ENCODE data around the gene CDH1.

CDH1 gene

DNA sequence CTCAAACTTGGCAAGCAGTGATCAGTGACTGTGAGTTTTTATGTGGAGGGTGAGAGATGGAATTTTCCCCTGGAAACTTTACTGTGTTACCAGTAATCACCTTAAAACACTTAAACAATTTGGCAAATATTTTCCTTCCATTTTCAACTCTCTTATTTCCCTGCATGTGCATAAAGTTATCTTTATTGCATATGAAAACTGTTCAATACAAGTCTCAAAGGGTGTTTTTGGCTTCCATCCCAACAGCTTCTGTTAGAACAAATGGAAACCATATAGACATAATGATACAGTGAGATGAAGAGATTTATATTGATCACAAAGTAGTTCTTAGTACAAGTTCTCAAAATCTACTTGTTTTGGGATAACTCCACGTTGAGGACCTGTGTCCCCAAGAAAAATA is 69.9 kb downstream of the CDH1 start:
- no CpG with 5 or more reads among the region's 1 CpG for WGBS, 2 donors (ENCODE audit: extremely low coverage in 2 of 2, insufficient read length in 2 of 2, insufficient replicate concordance in 1 of 2)
- Histone ChIP-seq H3K18ac (ENCODE audit: low read length) (no peak overlapping the region), H2BK5ac (ENCODE audit: low read length) (no peak overlapping the region), H3K4ac (ENCODE audit: low read length) (no peak overlapping the region), H2BK120ac (ENCODE audit: low read depth, low read length) (no peak overlapping the region), H4K91ac (ENCODE audit: low read depth, low read length, poor library complexity) (no peak overlapping the region), H2AK5ac (ENCODE audit: low read depth, low read length) (no peak overlapping the region), H2BK12ac (ENCODE audit: low read length) (no peak overlapping the region), H2AFZ (ENCODE audit: low read length) (no peak overlapping the region), H3K9ac (ENCODE audit: low read depth, low read length, poor library complexity) (no peak overlapping the region), H4K8ac (ENCODE audit: low read depth, low read length) (no peak overlapping the region), H3K79me1 (ENCODE audit: low read depth, low read length) (no peaks in the 10 kb centered on the region), H3K9me3 (replicated peaks in 1 of 2; ENCODE audit: control insufficient read depth in 2 of 2, insufficient read depth in 1 of 2, low read depth in 1 of 2, low read length in 2 of 2) (peaks cover 0 to 4% of the 10 kb centered on the region in 2 donors), H2BK15ac (ENCODE audit: low read length) (no peak overlapping the region), H3K27me3 (ENCODE audit: control insufficient read depth in 3 of 3, insufficient read depth in 3 of 3, low read depth in 1 of 3, low read length in 3 of 3) (no peaks in the 10 kb centered on the region), H3K27ac (replicated peaks; ENCODE audit: low read length) (no peak overlapping the region), H3K14ac (ENCODE audit: low read length) (no peak overlapping the region), H3K4me1 (ENCODE audit: control insufficient read depth in 2 of 2, insufficient read depth in 1 of 2, low read depth in 1 of 2, low read length in 2 of 2) (peaks cover 0 to 4% of the 10 kb centered on the region in 2 donors), H3K36me3 (replicated peaks in 1 of 2; ENCODE audit: control insufficient read depth in 2 of 2, insufficient read depth in 2 of 2, low read length in 2 of 2) (no peaks in the 10 kb centered on the region), H3K4me2 (ENCODE audit: insufficient read depth, low read length, poor library complexity, severe bottlenecking) (no peak overlapping the region), H3K23ac (ENCODE audit: low read depth, low read length, poor library complexity) (no peak overlapping the region), H3K4me3 (ENCODE audit: low read length in 2 of 2) (no peak overlapping the region)
- DNase-seq (ENCODE audit: low spot score): no peak

GRCh38 chr16:68814516-68814915 is 77.4 kb downstream of the CDH1 start:
- H2AFZ ChIP-seq (ENCODE audit: low read length): no peak overlapping the region
- no peak overlapping the region for H2AK5ac ChIP-seq (ENCODE audit: low read depth, low read length)
- H3K27ac ChIP-seq (replicated peaks; ENCODE audit: low read length): no peak overlapping the region
- H3K4me3 ChIP-seq (ENCODE audit: low read length in 2 of 2): no peak overlapping the region
- H3K4me1 ChIP-seq (ENCODE audit: control insufficient read depth in 2 of 2, insufficient read depth in 1 of 2, low read depth in 1 of 2, low read length in 2 of 2): peaks cover 0 to 4% of the 10 kb centered on the region in 2 donors
- no peak overlapping the region for H4K91ac ChIP-seq (ENCODE audit: low read depth, low read length, poor library complexity)
- no peaks in the 10 kb centered on the region for H3K27me3 ChIP-seq (ENCODE audit: control insufficient read depth in 3 of 3, insufficient read depth in 3 of 3, low read depth in 1 of 3, low read length in 3 of 3)
- H3K4me2 ChIP-seq (ENCODE audit: insufficient read depth, low read length, poor library complexity, severe bottlenecking): no peak overlapping the region
- no peak for DNase-seq (ENCODE audit: low spot score)
- H3K18ac ChIP-seq (ENCODE audit: low read length): no peak overlapping the region
- H3K36me3 ChIP-seq (replicated peaks in 1 of 2; ENCODE audit: control insufficient read depth in 2 of 2, insufficient read depth in 2 of 2, low read length in 2 of 2): no peaks in the 10 kb centered on the region
- H3K4ac ChIP-seq (ENCODE audit: low read length): no peak overlapping the region
- H2BK120ac ChIP-seq (ENCODE audit: low read depth, low read length): no peak overlapping the region
- H3K79me1 ChIP-seq (ENCODE audit: low read depth, low read length): no peaks in the 10 kb centered on the region
- H3K9ac ChIP-seq (ENCODE audit: low read depth, low read length, poor library complexity): no peak overlapping the region
- peaks cover 0 to 4% of the 10 kb centered on the region in 2 donors for H3K9me3 ChIP-seq (replicated peaks in 1 of 2; ENCODE audit: control insufficient read depth in 2 of 2, insufficient read depth in 1 of 2, low read depth in 1 of 2, low read length in 2 of 2)
- no peak overlapping the region for H2BK15ac ChIP-seq (ENCODE audit: low read length)
- no peak overlapping the region for H3K14ac ChIP-seq (ENCODE audit: low read length)
- no peak overlapping the region for H4K8ac ChIP-seq (ENCODE audit: low read depth, low read length)
- no peak overlapping the region for H2BK12ac ChIP-seq (ENCODE audit: low read length)
- no peak overlapping the region for H3K23ac ChIP-seq (ENCODE audit: low read depth, low read length, poor library complexity)
- no CpG with 5 or more reads among the region's 3 CpGs for WGBS, 2 donors (ENCODE audit: extremely low coverage in 2 of 2, insufficient read length in 2 of 2, insufficient replicate concordance in 1 of 2)
- no peak overlapping the region for H2BK5ac ChIP-seq (ENCODE audit: low read length)

DNA sequence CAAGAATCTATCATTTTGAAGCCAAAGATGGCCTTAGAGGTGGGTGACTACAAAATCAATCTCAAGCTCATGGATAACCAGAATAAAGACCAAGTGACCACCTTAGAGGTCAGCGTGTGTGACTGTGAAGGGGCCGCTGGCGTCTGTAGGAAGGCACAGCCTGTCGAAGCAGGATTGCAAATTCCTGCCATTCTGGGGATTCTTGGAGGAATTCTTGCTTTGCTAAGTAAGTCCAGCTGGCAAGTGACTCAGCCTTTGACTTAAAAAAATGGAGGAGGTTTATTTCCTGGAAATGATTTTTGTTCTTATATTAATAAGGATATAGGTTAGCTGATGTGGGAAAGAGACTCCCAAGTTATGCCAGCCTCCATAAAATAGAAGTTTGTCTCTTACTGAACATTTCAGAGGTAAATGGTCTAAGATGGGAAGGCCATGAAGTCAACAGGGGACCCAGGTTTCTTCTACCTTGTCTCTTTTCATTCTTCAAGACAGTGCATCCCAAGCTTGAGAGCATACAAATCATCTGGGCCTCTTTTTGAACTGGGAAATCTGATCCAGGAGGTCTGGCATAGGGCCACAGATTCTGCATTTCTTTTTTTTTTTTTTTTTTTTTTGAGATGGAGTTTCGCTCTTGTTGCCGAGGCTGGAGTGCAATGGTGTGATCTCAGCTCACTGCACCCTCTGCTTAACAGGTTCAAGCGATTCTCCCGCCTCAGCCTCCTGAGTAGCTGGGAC is 86.5 kb downstream of the CDH1 start:
- no peaks in the 10 kb centered on the region for H3K79me1 ChIP-seq (ENCODE audit: low read depth, low read length)
- H3K14ac ChIP-seq (ENCODE audit: low read length): no peak overlapping the region
- no peak overlapping the region for H4K8ac ChIP-seq (ENCODE audit: low read depth, low read length)
- no peak for DNase-seq (ENCODE audit: low spot score)
- no peak overlapping the region for H3K9ac ChIP-seq (ENCODE audit: low read depth, low read length, poor library complexity)
- no peak overlapping the region for H2BK12ac ChIP-seq (ENCODE audit: low read length)
- no peak overlapping the region for H3K4me3 ChIP-seq (ENCODE audit: low read length in 2 of 2)
- no peak overlapping the region for H3K23ac ChIP-seq (ENCODE audit: low read depth, low read length, poor library complexity)
- no peak overlapping the region for H2BK5ac ChIP-seq (ENCODE audit: low read length)
- H2AK5ac ChIP-seq (ENCODE audit: low read depth, low read length): no peak overlapping the region
- no peak overlapping the region for H2BK120ac ChIP-seq (ENCODE audit: low read depth, low read length)
- H2AFZ ChIP-seq (ENCODE audit: low read length): no peak overlapping the region
- H4K91ac ChIP-seq (ENCODE audit: low read depth, low read length, poor library complexity): no peak overlapping the region
- no peak overlapping the region for H2BK15ac ChIP-seq (ENCODE audit: low read length)
- H3K27me3 ChIP-seq (ENCODE audit: control insufficient read depth in 3 of 3, insufficient read depth in 3 of 3, low read depth in 1 of 3, low read length in 3 of 3): peaks cover 0 to 8% (median 2%) of the 10 kb centered on the region in 3 experiments
- H3K4ac ChIP-seq (ENCODE audit: low read length): no peak overlapping the region
- no CpG with 5 or more reads among the region's 8 CpGs for WGBS, 2 donors (ENCODE audit: extremely low coverage in 2 of 2, insufficient read length in 2 of 2, insufficient replicate concordance in 1 of 2)
- H3K18ac ChIP-seq (ENCODE audit: low read length): no peak overlapping the region
- H3K4me2 ChIP-seq (ENCODE audit: insufficient read depth, low read length, poor library complexity, severe bottlenecking): no peak overlapping the region
- H3K27ac ChIP-seq (replicated peaks; ENCODE audit: low read length): no peak overlapping the region
- no peaks in the 10 kb centered on the region for H3K36me3 ChIP-seq (replicated peaks in 1 of 2; ENCODE audit: control insufficient read depth in 2 of 2, insufficient read depth in 2 of 2, low read length in 2 of 2)
- H3K4me1 ChIP-seq (ENCODE audit: control insufficient read depth in 2 of 2, insufficient read depth in 1 of 2, low read depth in 1 of 2, low read length in 2 of 2): no peaks in the 10 kb centered on the region
- H3K9me3 ChIP-seq (replicated peaks in 1 of 2; ENCODE audit: control insufficient read depth in 2 of 2, insufficient read depth in 1 of 2, low read depth in 1 of 2, low read length in 2 of 2): peaks cover 4% of the 10 kb centered on the region in 2 donors

DNA sequence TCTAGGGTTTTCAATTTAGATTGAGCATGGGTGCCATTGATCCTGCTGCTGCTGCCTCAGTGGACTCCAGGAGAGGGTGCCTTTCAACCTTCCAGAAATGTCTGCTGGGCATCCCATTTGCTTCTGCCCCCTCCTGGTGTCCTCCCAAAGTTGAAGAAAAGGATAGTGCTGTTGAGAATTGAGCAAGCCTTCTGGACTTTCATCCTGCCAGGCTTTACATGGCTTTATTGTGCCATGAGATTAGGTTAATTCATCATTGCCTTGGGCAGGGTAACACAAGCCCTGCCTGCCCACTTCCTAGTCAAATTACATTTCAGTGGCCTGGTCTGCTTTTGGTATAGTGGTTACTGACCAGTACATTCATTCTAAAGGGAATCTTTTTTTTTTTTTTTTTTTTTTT is 88.3 kb downstream of the CDH1 start:
- H3K4ac ChIP-seq (ENCODE audit: low read length): no peak overlapping the region
- no peak overlapping the region for H3K27ac ChIP-seq (replicated peaks; ENCODE audit: low read length)
- H4K8ac ChIP-seq (ENCODE audit: low read depth, low read length): no peak overlapping the region
- H3K4me2 ChIP-seq (ENCODE audit: insufficient read depth, low read length, poor library complexity, severe bottlenecking): no peak overlapping the region
- H2BK120ac ChIP-seq (ENCODE audit: low read depth, low read length): no peak overlapping the region
- H3K18ac ChIP-seq (ENCODE audit: low read length): no peak overlapping the region
- no peak overlapping the region for H3K9ac ChIP-seq (ENCODE audit: low read depth, low read length, poor library complexity)
- H3K36me3 ChIP-seq (replicated peaks in 1 of 2; ENCODE audit: control insufficient read depth in 2 of 2, insufficient read depth in 2 of 2, low read length in 2 of 2): no peaks in the 10 kb centered on the region
- no peak overlapping the region for H2BK5ac ChIP-seq (ENCODE audit: low read length)
- H2AFZ ChIP-seq (ENCODE audit: low read length): no peak overlapping the region
- no peak overlapping the region for H2BK12ac ChIP-seq (ENCODE audit: low read length)
- H3K79me1 ChIP-seq (ENCODE audit: low read depth, low read length): no peaks in the 10 kb centered on the region
- H2BK15ac ChIP-seq (ENCODE audit: low read length): no peak overlapping the region
- peaks cover 4% of the 10 kb centered on the region in 2 donors for H3K9me3 ChIP-seq (replicated peaks in 1 of 2; ENCODE audit: control insufficient read depth in 2 of 2, insufficient read depth in 1 of 2, low read depth in 1 of 2, low read length in 2 of 2)
- H3K4me1 ChIP-seq (ENCODE audit: control insufficient read depth in 2 of 2, insufficient read depth in 1 of 2, low read depth in 1 of 2, low read length in 2 of 2): no peaks in the 10 kb centered on the region
- H2AK5ac ChIP-seq (ENCODE audit: low read depth, low read length): no peak overlapping the region
- no peak overlapping the region for H3K23ac ChIP-seq (ENCODE audit: low read depth, low read length, poor library complexity)
- H3K14ac ChIP-seq (ENCODE audit: low read length): no peak overlapping the region
- no peak overlapping the region for H3K4me3 ChIP-seq (ENCODE audit: low read length in 2 of 2)
- peaks cover 0 to 16% (median 2%) of the 10 kb centered on the region in 3 experiments for H3K27me3 ChIP-seq (ENCODE audit: control insufficient read depth in 3 of 3, insufficient read depth in 3 of 3, low read depth in 1 of 3, low read length in 3 of 3)
- H4K91ac ChIP-seq (ENCODE audit: low read depth, low read length, poor library complexity): no peak overlapping the region
- no peak for DNase-seq (ENCODE audit: low spot score)

All from neuronal stem cell (in vitro differentiated cells).